Activated naive CD4-positive, alpha-beta T cell treated with anti-CD3 and anti-CD28 coated beads, Interleukin-2, amount 10 ng/mL, durations not matched to agents 7 days and 5 days (primary cell): Measurements from ENCODE around the gene TSSK2.

Experiments used
- CTCF ChIA-PET: fragments of 350-600 bp; sonication (Branson Sonifier 250); formaldehyde crosslinking; loops from one replicate; lab custom pipeline; 2021; ENCODE audit warnings: antibody characterized with exemption; lab: Charles Lee
- DNase-seq: peaks from one replicate; pipeline ENCODE4 v3.0.0-alpha.2; 2020
- H3K27ac Mint-ChIP-seq: one replicate; pipeline ENCODE4 v1.8.0; 2021; ENCODE audit warnings: mild to moderate bottlenecking, moderate library complexity, mixed read lengths
- H3K27me3 Mint-ChIP-seq: one replicate; pipeline ENCODE4 v1.8.0; 2021; ENCODE audit warnings: mild to moderate bottlenecking, mixed read lengths
- H3K36me3 Mint-ChIP-seq: one replicate; pipeline ENCODE4 v1.8.0; 2021; ENCODE audit warnings: mixed read lengths
- H3K4me1 Mint-ChIP-seq: one replicate; pipeline ENCODE4 v1.8.0; 2021; ENCODE audit warnings: mixed read lengths
- H3K4me3 Mint-ChIP-seq: one replicate; pipeline ENCODE4 v1.8.0; 2021; ENCODE audit warnings: mild to moderate bottlenecking, moderate library complexity, mixed read lengths
- H3K9me3 Mint-ChIP-seq: one replicate; pipeline ENCODE4 v1.8.0; 2021; ENCODE audit warnings: mixed read lengths

TSSK2 gene

DNA sequence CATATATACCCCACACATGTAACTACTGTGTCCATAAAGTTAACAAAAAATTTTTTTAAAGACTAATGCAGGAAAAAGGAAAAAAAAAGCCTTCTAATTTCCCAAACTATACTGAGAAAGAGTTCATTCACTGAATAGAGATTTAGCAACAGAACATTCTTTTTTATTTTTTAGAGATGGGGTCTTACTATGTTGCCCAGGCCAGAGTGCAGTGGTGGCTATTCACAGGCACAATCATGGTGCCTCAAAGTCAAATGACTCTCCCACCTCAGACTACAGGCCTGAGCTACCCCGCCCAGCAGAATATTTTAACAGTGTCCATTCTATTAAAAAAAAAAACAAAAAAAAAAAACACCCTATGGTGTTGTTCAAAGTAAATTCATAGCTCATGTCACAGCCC is 34.6 kb upstream of the TSSK2 start:
- no peak overlapping the region for H3K4me3 Mint-ChIP-seq
- H3K4me1 Mint-ChIP-seq, result peaks cover 2% of the 10 kb centered on the region
- DNase-seq, result no peak
- no peaks in the 10 kb centered on the region for H3K9me3 Mint-ChIP-seq
- H3K27me3 Mint-ChIP-seq, result no peaks in the 10 kb centered on the region
- CTCF ChIA-PET, result no interaction called here
- H3K27ac Mint-ChIP-seq, result no peak overlapping the region
- peaks cover 6% of the 10 kb centered on the region for H3K36me3 Mint-ChIP-seq

DNA sequence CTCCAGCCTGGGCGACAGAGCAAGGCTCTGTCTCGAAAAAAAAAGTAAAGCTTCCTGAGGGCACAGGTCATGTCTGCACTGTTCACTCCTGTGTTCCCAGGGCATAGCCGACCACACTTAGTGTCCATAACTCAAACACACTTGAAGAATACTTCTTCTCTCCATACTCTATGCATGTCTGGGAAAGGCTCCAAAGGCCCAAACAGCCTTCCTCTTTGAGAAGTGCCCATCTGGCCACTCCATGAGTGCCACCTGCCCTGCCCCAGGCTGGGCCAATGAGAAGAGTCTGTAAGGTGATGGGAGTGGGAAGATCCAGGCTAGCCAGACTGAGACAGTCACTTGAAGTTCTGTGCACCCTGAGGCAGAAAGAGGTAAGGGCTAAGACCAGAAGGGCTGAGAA is 33.6 kb upstream of the TSSK2 start:
- Mint-ChIP-seq H3K27me3 (no peaks in the 10 kb centered on the region), H3K27ac (no peak overlapping the region)
- CTCF ChIA-PET, result no interaction called here

DNA sequence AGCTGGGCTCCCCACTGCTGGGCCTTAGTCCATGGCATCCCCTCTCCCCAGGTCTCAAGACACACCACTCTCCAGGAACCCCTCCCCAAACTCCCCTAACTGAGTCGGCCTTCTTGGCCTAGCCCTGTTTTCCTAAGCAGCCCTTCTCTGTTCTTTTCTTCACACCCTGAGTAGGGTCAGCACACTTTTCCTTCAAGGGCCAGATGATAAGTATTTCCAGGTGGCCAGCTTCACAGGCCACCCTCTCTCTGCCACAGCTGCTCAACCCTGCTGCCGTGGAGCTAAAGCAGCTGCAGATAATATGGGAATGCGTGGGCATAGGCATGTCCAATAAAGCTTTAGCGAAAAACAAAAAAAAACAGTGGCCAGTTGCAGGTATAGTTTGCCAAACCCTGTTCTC is 33.0 kb upstream of the TSSK2 start:
- peaks cover 4% of the 10 kb centered on the region for H3K36me3 Mint-ChIP-seq
- H3K27ac Mint-ChIP-seq, result no peak overlapping the region
- no peaks in the 10 kb centered on the region for H3K4me1 Mint-ChIP-seq
- no peak for DNase-seq
- H3K4me3 Mint-ChIP-seq, result no peak overlapping the region
- no peaks in the 10 kb centered on the region for H3K27me3 Mint-ChIP-seq
- no peaks in the 10 kb centered on the region for H3K9me3 Mint-ChIP-seq
- CTCF ChIA-PET, result no interaction called here

More for the DNA sequence above, 33.6 kb upstream of the TSSK2 start:
- Mint-ChIP-seq H3K9me3 (no peaks in the 10 kb centered on the region), H3K4me1 (peaks cover 2% of the 10 kb centered on the region), H3K36me3 (peaks cover 4% of the 10 kb centered on the region), H3K4me3 (no peak overlapping the region)
- no peak for DNase-seq

DNA sequence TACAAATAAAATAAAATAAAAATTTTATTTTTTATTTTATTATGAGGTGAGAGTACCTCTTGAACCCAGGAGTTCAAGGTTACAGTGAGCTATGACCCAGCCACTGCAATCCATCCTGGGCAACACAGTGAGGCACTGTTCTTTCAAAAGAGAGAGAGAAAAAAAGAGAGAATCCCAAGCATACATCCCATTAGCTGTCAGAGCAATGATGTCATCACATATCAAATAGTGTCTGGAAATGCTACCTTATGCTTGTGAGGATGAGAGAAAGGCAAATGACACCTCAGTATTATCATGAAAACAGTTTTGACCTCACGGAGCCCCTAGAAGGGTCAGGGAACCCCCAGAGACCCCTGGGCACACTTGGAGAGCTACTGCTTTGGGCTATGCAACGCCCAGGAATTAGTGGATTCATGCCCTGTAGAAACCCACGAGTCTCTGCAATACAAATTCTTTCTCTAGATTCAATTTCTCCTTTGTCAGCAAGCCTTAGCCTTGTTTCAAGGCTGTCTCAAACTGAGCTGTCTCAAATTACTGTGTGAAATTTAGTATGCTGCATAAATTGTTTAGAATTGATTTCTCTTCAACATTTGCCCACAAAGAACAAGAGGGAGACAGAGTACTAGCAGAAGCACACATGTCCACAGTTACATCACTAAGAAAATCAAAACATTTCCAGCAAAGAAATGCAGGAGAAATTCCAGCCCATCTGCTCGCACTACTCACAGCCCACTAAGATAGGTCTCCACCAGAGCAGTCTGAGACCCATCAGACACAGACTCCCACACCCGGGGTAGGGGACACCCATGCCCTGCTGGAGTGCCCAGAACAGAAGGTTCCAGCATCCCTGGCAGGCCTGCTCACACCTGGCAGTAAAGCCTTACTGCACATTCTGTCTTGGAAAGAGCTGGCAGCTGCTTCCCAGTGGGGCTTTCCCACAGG is 27.0 kb upstream of the TSSK2 start:
- H3K9me3 Mint-ChIP-seq, result no peaks in the 10 kb centered on the region
- H3K4me1 Mint-ChIP-seq, result peaks cover 34% of the 10 kb centered on the region
- H3K27ac Mint-ChIP-seq, result peak overlapping the region; percentile 7
- CTCF ChIA-PET, result no interaction called here
- H3K4me3 Mint-ChIP-seq, result no peak overlapping the region
- no peaks in the 10 kb centered on the region for H3K27me3 Mint-ChIP-seq
- no peak for DNase-seq
- H3K36me3 Mint-ChIP-seq, result peaks cover 12% of the 10 kb centered on the region

DNA sequence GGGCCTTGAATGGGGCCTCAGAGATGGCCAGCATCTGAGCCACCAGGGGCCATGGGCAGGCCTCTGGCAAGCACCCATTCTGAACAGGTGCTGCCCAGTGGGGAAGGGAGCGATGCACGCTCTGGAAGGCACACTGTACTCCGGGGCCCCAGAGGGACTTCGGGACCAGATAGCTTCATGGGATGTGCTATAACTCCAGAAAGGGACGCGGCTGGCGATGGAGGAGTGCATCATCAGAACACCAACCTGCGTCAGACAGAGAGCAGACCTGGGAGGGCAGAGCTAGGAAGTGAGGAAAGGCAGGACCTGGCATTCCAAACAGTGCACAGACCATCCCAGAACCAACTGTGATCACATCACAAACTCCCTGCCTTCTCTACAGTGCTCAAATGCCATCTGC is 25.7 kb upstream of the TSSK2 start:
- H3K27me3 Mint-ChIP-seq, result no peaks in the 10 kb centered on the region
- H3K36me3 Mint-ChIP-seq, result peaks cover 13% of the 10 kb centered on the region
- H3K27ac Mint-ChIP-seq, result no peak overlapping the region
- CTCF ChIA-PET, result interaction anchor here (2.6 kb wide), 1 partner anchor 74 kb away, joined by 6 read pairs; the partner anchor contains the start of gene SLC25A1
- peaks cover 47% of the 10 kb centered on the region for H3K4me1 Mint-ChIP-seq
- DNase-seq, result no peak
- H3K4me3 Mint-ChIP-seq, result no peak overlapping the region
- H3K9me3 Mint-ChIP-seq, result no peaks in the 10 kb centered on the region

DNA sequence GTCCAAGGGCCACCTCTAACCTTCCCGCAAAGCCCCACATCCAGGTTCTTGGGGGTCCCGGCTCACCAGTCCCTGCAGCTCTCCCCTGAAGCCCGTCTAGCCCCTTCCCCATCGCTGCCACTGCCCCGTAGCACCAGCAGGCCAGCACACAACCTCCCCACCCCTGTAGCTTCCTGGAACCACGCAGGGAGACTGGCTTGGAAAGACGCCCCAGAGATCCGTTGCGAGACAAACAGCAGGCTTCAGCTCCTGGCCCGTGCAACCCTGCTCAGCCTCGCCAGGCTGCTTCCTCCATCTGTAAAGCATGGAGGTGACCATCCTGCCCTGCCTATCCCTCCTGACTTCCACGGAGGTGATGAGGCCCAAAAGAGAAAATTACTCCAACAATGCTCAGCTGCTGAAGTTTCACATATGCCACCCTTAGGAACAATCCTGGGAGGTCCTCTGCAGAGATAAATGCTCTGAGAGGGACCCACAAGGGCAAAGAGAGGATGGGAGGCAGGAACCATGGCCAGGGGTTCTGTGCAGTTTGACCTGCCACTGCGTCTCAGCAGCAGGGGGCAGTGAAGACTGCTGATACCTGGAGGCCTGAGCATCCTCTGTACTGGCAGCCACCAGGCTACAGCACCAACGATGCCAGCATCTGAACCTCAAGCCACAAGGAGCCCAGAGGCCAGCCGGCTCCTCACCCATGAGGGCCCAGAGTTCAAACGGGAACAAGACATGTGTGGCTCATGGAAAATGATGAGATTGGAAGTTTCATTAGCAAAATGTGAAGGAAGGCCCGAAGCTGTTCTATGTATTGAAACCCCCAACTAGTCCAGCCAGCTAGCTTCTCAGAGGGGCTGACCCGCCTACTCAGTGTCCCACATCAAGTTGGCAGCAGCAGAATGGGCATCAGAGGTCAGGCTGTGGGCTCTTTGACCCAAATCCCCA is 25.0 kb upstream of the TSSK2 start:
- Mint-ChIP-seq H3K4me1 (peaks cover 53% of the 10 kb centered on the region), H3K27me3 (no peaks in the 10 kb centered on the region), H3K27ac (no peak overlapping the region), H3K9me3 (no peaks in the 10 kb centered on the region), H3K4me3 (no peak overlapping the region), H3K36me3 (peaks cover 12% of the 10 kb centered on the region)
- peak; percentile 77 for DNase-seq
- CTCF ChIA-PET, result interaction anchor here (0.7 to 2.6 kb wide), 2 partner anchors 13 to 73 kb away, joined by 3 to 6 read pairs; partner anchors contain the start of gene SLC25A1

DNA sequence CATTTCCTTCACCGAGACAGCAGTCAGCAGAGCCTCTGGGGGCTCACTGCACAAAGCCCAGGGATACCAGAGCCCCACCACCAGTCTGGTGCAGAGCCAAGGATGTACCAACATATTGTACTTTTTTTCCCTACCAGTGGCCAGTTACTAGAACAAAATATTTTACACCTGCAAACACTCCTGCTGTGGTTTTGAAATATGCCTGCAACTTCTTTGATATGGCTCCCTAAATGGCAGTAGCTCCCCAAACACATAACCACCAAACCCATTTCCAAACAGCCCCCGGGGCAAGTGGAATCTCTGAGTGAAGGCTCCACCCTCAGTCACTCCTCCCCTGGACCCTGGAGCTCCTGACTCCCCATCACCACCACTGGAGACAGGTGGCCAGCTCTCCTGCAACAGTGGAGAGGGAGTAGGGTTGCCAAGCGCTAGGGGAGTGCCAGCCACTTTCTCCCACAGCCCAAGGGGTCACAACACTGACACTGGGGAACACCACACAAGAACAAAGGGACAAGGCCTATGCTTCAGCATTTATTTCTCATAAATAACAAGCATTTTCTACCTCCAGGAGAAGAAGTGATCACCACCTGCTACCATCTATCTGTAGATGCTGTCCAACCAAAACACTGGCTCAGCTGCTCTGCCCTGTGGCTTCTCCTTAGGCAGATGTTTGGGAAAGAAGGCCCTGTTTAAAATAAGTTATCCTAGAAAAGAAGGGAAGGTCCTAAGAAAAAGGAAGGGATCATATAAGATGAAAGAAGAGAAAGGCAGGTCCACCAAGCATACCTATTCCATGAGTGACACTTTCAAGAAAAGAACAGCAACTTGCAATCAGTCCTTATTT is 24.0 kb upstream of the TSSK2 start:
- Mint-ChIP-seq H3K36me3 (peaks cover 12% of the 10 kb centered on the region), H3K9me3 (no peaks in the 10 kb centered on the region), H3K4me1 (peaks cover 57% of the 10 kb centered on the region), H3K4me3 (no peak overlapping the region), H3K27ac (peak overlapping the region; percentile 78), H3K27me3 (no peaks in the 10 kb centered on the region)
- CTCF ChIA-PET, result interaction anchor here (0.7 to 2.6 kb wide), 3 partner anchors 12 to 370 kb away, joined by 3 to 6 read pairs (median 4); partner anchors contain the start of gene SLC25A1
- DNase-seq, result no peak

DNA sequence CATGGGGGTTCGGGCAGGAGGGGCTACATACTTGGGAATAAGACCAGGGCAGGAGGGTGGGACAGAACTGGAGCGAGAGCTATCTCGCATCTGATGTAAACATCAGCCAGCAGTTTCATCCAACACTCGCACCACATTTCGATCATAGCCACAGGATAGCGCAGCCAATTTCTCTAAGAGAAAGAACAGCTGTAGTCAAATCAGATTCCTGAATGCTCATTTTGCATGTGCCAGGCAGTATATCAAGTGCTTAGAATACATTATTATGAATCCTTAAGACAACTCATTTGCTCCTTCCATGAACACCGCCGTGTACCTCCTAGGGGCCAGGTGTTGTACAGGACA is 23.4 kb upstream of the TSSK2 start:
- DNase-seq, result no peak
- Mint-ChIP-seq H3K36me3 (peaks cover 15% of the 10 kb centered on the region), H3K4me1 (peaks cover 61% of the 10 kb centered on the region), H3K27me3 (no peaks in the 10 kb centered on the region), H3K9me3 (no peaks in the 10 kb centered on the region), H3K4me3 (no peak overlapping the region), H3K27ac (peak overlapping the region; percentile 78)
- CTCF ChIA-PET, result interaction anchor here (0.9 to 2.6 kb wide), 2 partner anchors 71 to 370 kb away, joined by 4 to 6 read pairs; partner anchors contain the start of gene SLC25A1

DNA sequence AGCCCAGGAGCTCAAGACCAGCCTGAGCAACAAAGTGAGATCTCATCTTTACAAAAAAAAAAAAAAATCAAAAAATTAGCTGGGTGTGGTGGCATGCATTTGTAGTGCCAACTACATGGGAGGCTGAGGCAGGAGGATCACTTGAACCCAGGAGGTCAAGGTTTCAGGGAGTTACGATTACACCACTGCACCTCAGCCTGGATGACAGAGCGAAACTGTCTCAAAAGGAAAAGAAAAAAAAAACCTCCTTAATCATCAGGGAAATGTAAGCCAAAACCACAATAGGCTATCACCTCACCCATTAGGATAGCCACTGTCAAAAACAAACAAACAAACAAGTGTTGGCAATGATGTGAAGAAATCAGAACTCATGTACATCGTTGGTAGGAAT is 22.3 kb upstream of the TSSK2 start:
- DNase-seq, result no peak
- Mint-ChIP-seq H3K27ac (peak overlapping the region; percentile 97), H3K36me3 (peaks cover 17% of the 10 kb centered on the region), H3K27me3 (no peaks in the 10 kb centered on the region), H3K4me1 (peaks cover 63% of the 10 kb centered on the region), H3K4me3 (no peak overlapping the region), H3K9me3 (no peaks in the 10 kb centered on the region)
- CTCF ChIA-PET, result interaction anchor here (0.6 kb wide), 1 partner anchor 221 kb away, joined by 3 read pairs; no protein-coding TSS in a partner anchor

DNA sequence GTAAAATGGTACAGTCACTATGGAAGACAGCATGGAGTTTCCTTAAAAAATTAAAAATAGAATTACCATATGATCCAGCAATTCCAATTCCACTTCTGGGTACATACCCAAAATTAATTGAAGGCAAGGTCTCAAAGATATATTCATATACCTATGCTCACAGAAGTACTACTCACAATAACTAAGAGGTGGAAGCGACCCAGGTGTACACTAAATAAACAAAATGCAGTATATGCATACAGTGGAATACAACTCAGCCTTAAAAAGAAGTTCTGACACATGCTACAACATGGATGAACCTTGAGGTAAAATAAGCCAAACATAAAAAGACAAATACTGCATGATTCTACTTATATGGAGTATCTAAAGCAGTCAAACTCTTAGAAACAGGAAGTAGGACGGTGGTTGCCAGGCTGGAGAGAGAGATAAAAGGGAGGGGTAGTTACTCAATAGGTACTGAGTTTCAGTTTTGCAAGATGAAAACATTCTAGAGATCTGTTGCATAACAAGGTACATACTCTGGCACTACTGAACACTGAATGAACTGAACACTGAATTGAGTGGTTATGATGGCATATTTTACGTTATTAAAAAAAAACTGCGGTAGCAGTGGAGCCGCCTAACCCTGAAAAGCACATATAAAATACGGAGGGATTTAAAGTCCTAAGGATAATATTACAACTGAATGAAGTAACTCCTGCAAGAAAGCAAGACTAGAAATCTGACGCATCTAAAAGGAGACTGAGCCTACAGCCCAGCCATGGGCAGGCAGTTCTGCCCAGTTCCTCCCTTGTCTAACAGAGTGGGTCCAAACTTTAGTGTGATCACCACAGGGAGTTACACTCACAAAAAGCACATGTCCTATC is 21.7 kb upstream of the TSSK2 start:
- Mint-ChIP-seq H3K36me3 (peaks cover 17% of the 10 kb centered on the region), H3K4me3 (peak overlapping the region; percentile 66), H3K27ac (peak overlapping the region; percentile 97), H3K9me3 (no peaks in the 10 kb centered on the region), H3K27me3 (no peaks in the 10 kb centered on the region), H3K4me1 (peaks cover 61% of the 10 kb centered on the region)
- CTCF ChIA-PET, result interaction anchor here (0.6 to 1.4 kb wide), 2 partner anchors 35 to 222 kb away, joined by 3 to 4 read pairs; partner anchors contain the start of gene ESS2
- peak; percentile 77 for DNase-seq

DNA sequence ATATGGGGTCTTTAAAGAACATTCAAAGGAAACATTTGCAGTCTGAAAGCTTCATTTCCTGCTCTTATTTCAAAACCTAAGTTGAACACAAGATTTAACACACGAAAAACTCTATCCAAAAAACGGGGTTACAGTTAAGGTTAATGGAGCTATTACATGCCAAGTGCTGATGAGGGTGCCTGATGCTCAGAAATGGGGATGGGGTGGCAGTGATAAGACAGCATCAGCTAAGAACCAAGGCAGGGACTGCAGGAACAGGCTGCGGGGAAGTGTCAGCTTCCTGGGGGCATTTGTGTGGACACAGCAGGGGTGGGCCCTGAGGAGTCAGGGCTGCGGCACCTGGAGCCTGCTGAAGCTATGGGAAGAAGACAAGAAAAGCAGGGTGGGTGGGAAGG is 21.0 kb upstream of the TSSK2 start:
- Mint-ChIP-seq H3K27ac (peak overlapping the region; percentile 97), H3K9me3 (no peaks in the 10 kb centered on the region), H3K36me3 (peaks cover 17% of the 10 kb centered on the region), H3K27me3 (no peaks in the 10 kb centered on the region), H3K4me3 (peak overlapping the region; percentile 66), H3K4me1 (peaks cover 66% of the 10 kb centered on the region)
- CTCF ChIA-PET, result interaction anchor here (0.6 to 1.4 kb wide), 3 partner anchors 13 to 34 kb away, joined by 4 to 6 read pairs (median 4); partner anchors contain the start of genes DGCR2 and ESS2
- DNase-seq, result no peak

DNA sequence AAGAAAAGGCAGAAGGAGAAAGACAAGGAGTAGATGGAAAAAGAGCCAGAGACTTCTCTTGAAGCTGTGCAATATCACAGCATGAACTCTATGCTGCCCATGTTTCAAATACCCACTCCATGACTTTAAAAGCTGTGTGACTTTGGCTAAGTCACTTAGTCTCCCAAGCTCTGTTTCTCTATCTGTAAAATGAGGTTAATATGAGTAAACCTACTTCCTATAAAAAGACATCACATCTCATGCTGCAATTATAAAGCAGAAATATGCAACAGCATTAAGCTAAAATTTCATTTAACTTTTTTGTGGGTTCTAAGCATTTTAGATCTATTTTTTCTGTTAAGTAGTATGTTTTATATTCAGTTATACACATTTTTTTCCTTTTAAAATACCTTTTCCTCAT is 20.5 kb upstream of the TSSK2 start:
- CTCF ChIA-PET, result interaction anchor here (0.6 to 1.7 kb wide), 4 partner anchors 10 to 34 kb away, joined by 4 to 6 read pairs (median 4); partner anchors contain the start of genes DGCR2 and ESS2
- Mint-ChIP-seq H3K4me1 (peaks cover 71% of the 10 kb centered on the region), H3K27me3 (no peaks in the 10 kb centered on the region), H3K4me3 (no peak overlapping the region), H3K36me3 (peaks cover 20% of the 10 kb centered on the region), H3K9me3 (no peaks in the 10 kb centered on the region), H3K27ac (peak overlapping the region; percentile 78)
- no peak for DNase-seq
